ENCODE data around the gene LURAP1L.

The LURAP1L gene

GRCh38 chr9:12778389-12778788 lies 3.6 kb downstream of the LURAP1L start:
- Histone ChIP-seq H3K4me1 (ENCODE audit: control insufficient read depth, insufficient read depth, low read length) (peaks cover 4% of the 10 kb centered on the region), H3K27me3 (ENCODE audit: control insufficient read depth, insufficient read depth, low read length) (no peaks in the 10 kb centered on the region), H3K9me3 (ENCODE audit: control insufficient read depth, low read length) (no peaks in the 10 kb centered on the region), H3K4me3 (ENCODE audit: low read length) (no peak overlapping the region), H3K36me3 (ENCODE audit: control insufficient read depth, insufficient read depth, low read length) (no peaks in the 10 kb centered on the region), H3K9ac (ENCODE audit: low read length) (no peak overlapping the region)

GRCh38 chr9:12781226-12781733 lies 6.5 kb downstream of the LURAP1L start:
- Histone ChIP-seq H3K9ac (ENCODE audit: low read length) (no peak overlapping the region), H3K9me3 (ENCODE audit: control insufficient read depth, low read length) (no peaks in the 10 kb centered on the region), H3K4me3 (ENCODE audit: low read length) (no peak overlapping the region), H3K27me3 (ENCODE audit: control insufficient read depth, insufficient read depth, low read length) (no peaks in the 10 kb centered on the region), H3K4me1 (ENCODE audit: control insufficient read depth, insufficient read depth, low read length) (peaks cover 25% of the 10 kb centered on the region), H3K36me3 (ENCODE audit: control insufficient read depth, insufficient read depth, low read length) (no peaks in the 10 kb centered on the region)

- peaks cover 21% of the 10 kb centered on the region for H3K4me1 ChIP-seq (ENCODE audit: control insufficient read depth, insufficient read depth, low read length)
- peak overlapping the region; percentile 16 for H3K9ac ChIP-seq (ENCODE audit: low read length)
- H3K4me3 ChIP-seq (ENCODE audit: low read length): no peak overlapping the region
- H3K9me3 ChIP-seq (ENCODE audit: control insufficient read depth, low read length): no peaks in the 10 kb centered on the region
- no peaks in the 10 kb centered on the region for H3K27me3 ChIP-seq (ENCODE audit: control insufficient read depth, insufficient read depth, low read length)
- no peaks in the 10 kb centered on the region for H3K36me3 ChIP-seq (ENCODE audit: control insufficient read depth, insufficient read depth, low read length)
These were observed 9.1 kb downstream of the LURAP1L start for GRCh38 chr9:12783767-12784460.

GRCh38 chr9:12784461-12785259 lies 9.8 kb downstream of the LURAP1L start:
- Histone ChIP-seq H3K4me1 (ENCODE audit: control insufficient read depth, insufficient read depth, low read length) (peaks cover 21% of the 10 kb centered on the region), H3K36me3 (ENCODE audit: control insufficient read depth, insufficient read depth, low read length) (no peaks in the 10 kb centered on the region), H3K9me3 (ENCODE audit: control insufficient read depth, low read length) (no peaks in the 10 kb centered on the region), H3K27me3 (ENCODE audit: control insufficient read depth, insufficient read depth, low read length) (no peaks in the 10 kb centered on the region), H3K4me3 (ENCODE audit: low read length) (no peak overlapping the region), H3K9ac (ENCODE audit: low read length) (peak overlapping the region; percentile 53)

- Histone ChIP-seq H3K4me3 (ENCODE audit: low read length) (no peak overlapping the region), H3K9me3 (ENCODE audit: control insufficient read depth, low read length) (no peaks in the 10 kb centered on the region), H3K36me3 (ENCODE audit: control insufficient read depth, insufficient read depth, low read length) (no peaks in the 10 kb centered on the region), H3K27me3 (ENCODE audit: control insufficient read depth, insufficient read depth, low read length) (no peaks in the 10 kb centered on the region), H3K9ac (ENCODE audit: low read length) (peak overlapping the region; percentile 53), H3K4me1 (ENCODE audit: control insufficient read depth, insufficient read depth, low read length) (peaks cover 21% of the 10 kb centered on the region)
These were observed 10.5 kb downstream of the LURAP1L start for GRCh38 chr9:12785260-12785770.

GRCh38 chr9:12785941-12786340 lies 11.1 kb downstream of the LURAP1L start:
- Histone ChIP-seq H3K27me3 (ENCODE audit: control insufficient read depth, insufficient read depth, low read length) (no peaks in the 10 kb centered on the region), H3K4me3 (ENCODE audit: low read length) (no peak overlapping the region), H3K36me3 (ENCODE audit: control insufficient read depth, insufficient read depth, low read length) (no peaks in the 10 kb centered on the region), H3K9me3 (ENCODE audit: control insufficient read depth, low read length) (no peaks in the 10 kb centered on the region), H3K9ac (ENCODE audit: low read length) (no peak overlapping the region), H3K4me1 (ENCODE audit: control insufficient read depth, insufficient read depth, low read length) (peaks cover 21% of the 10 kb centered on the region)

- Histone ChIP-seq H3K9ac (ENCODE audit: low read length) (no peak overlapping the region), H3K4me1 (ENCODE audit: control insufficient read depth, insufficient read depth, low read length) (peaks cover 17% of the 10 kb centered on the region), H3K4me3 (ENCODE audit: low read length) (no peak overlapping the region), H3K36me3 (ENCODE audit: control insufficient read depth, insufficient read depth, low read length) (no peaks in the 10 kb centered on the region), H3K27me3 (ENCODE audit: control insufficient read depth, insufficient read depth, low read length) (no peaks in the 10 kb centered on the region), H3K9me3 (ENCODE audit: control insufficient read depth, low read length) (no peaks in the 10 kb centered on the region)
These were observed 15.2 kb downstream of the LURAP1L start for GRCh38 chr9:12790001-12790400.

- H3K36me3 ChIP-seq (ENCODE audit: control insufficient read depth, insufficient read depth, low read length): no peaks in the 10 kb centered on the region
- peaks cover 9% of the 10 kb centered on the region for H3K4me1 ChIP-seq (ENCODE audit: control insufficient read depth, insufficient read depth, low read length)
- no peak overlapping the region for H3K9ac ChIP-seq (ENCODE audit: low read length)
- H3K4me3 ChIP-seq (ENCODE audit: low read length): no peak overlapping the region
- H3K9me3 ChIP-seq (ENCODE audit: control insufficient read depth, low read length): no peaks in the 10 kb centered on the region
- no peaks in the 10 kb centered on the region for H3K27me3 ChIP-seq (ENCODE audit: control insufficient read depth, insufficient read depth, low read length)
These were observed 16.1 kb downstream of the LURAP1L start for GRCh38 chr9:12790883-12791282.

- H3K27me3 ChIP-seq (ENCODE audit: control insufficient read depth, insufficient read depth, low read length): no peaks in the 10 kb centered on the region
- no peaks in the 10 kb centered on the region for H3K36me3 ChIP-seq (ENCODE audit: control insufficient read depth, insufficient read depth, low read length)
- H3K9ac ChIP-seq (ENCODE audit: low read length): no peak overlapping the region
- no peaks in the 10 kb centered on the region for H3K9me3 ChIP-seq (ENCODE audit: control insufficient read depth, low read length)
- H3K4me3 ChIP-seq (ENCODE audit: low read length): no peak overlapping the region
- peaks cover 9% of the 10 kb centered on the region for H3K4me1 ChIP-seq (ENCODE audit: control insufficient read depth, insufficient read depth, low read length)
These were observed 19.4 kb downstream of the LURAP1L start for GRCh38 chr9:12794101-12794799.

GRCh38 chr9:12796601-12797000 lies 21.8 kb downstream of the LURAP1L start:
- Histone ChIP-seq H3K36me3 (ENCODE audit: control insufficient read depth, insufficient read depth, low read length) (no peaks in the 10 kb centered on the region), H3K9ac (ENCODE audit: low read length) (no peak overlapping the region), H3K4me3 (ENCODE audit: low read length) (no peak overlapping the region), H3K4me1 (ENCODE audit: control insufficient read depth, insufficient read depth, low read length) (peaks cover 9% of the 10 kb centered on the region), H3K9me3 (ENCODE audit: control insufficient read depth, low read length) (no peaks in the 10 kb centered on the region), H3K27me3 (ENCODE audit: control insufficient read depth, insufficient read depth, low read length) (no peaks in the 10 kb centered on the region)

- no peaks in the 10 kb centered on the region for H3K27me3 ChIP-seq (ENCODE audit: control insufficient read depth, insufficient read depth, low read length)
- no peak overlapping the region for H3K9ac ChIP-seq (ENCODE audit: low read length)
- H3K36me3 ChIP-seq (ENCODE audit: control insufficient read depth, insufficient read depth, low read length): no peaks in the 10 kb centered on the region
- H3K4me1 ChIP-seq (ENCODE audit: control insufficient read depth, insufficient read depth, low read length): peaks cover 9% of the 10 kb centered on the region
- H3K4me3 ChIP-seq (ENCODE audit: low read length): no peak overlapping the region
- H3K9me3 ChIP-seq (ENCODE audit: control insufficient read depth, low read length): no peaks in the 10 kb centered on the region
These were observed 22.2 kb downstream of the LURAP1L start for GRCh38 chr9:12797037-12797436.

Data from mucosa of stomach (tissue), 1 donor.